ENCODE data around the gene NANOS3.

GRCh38 chr19:13913352-13913751, 36.4 kb downstream of the NANOS3 start:
- TF ChIP-seq, protein P1, sequence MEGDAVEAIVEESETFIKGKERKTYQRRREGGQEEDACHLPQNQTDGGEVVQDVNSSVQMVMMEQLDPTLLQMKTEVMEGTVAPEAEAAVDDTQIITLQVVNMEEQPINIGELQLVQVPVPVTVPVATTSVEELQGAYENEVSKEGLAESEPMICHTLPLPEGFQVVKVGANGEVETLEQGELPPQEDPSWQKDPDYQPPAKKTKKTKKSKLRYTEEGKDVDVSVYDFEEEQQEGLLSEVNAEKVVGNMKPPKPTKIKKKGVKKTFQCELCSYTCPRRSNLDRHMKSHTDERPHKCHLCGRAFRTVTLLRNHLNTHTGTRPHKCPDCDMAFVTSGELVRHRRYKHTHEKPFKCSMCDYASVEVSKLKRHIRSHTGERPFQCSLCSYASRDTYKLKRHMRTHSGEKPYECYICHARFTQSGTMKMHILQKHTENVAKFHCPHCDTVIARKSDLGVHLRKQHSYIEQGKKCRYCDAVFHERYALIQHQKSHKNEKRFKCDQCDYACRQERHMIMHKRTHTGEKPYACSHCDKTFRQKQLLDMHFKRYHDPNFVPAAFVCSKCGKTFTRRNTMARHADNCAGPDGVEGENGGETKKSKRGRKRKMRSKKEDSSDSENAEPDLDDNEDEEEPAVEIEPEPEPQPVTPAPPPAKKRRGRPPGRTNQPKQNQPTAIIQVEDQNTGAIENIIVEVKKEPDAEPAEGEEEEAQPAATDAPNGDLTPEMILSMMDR (IDR thresholded peaks at IDR 0.05; ENCODE audit: insufficient read depth, low read depth, low read length) = no peak
- no peak for TF ChIP-seq EZH2 (IDR thresholded peaks at IDR 0.05; ENCODE audit: insufficient read depth, low read length)
